ENCODE data around the gene NDUFAF8. TPM values are rescaled to one million over a fixed set of nuclear protein-coding genes. Genes with fewer than 3 reads are reported as not detected.

The NDUFAF8 gene
- total RNA-seq, 2 experiments from 2014 or later: 129 to 165 TPM

DNA sequence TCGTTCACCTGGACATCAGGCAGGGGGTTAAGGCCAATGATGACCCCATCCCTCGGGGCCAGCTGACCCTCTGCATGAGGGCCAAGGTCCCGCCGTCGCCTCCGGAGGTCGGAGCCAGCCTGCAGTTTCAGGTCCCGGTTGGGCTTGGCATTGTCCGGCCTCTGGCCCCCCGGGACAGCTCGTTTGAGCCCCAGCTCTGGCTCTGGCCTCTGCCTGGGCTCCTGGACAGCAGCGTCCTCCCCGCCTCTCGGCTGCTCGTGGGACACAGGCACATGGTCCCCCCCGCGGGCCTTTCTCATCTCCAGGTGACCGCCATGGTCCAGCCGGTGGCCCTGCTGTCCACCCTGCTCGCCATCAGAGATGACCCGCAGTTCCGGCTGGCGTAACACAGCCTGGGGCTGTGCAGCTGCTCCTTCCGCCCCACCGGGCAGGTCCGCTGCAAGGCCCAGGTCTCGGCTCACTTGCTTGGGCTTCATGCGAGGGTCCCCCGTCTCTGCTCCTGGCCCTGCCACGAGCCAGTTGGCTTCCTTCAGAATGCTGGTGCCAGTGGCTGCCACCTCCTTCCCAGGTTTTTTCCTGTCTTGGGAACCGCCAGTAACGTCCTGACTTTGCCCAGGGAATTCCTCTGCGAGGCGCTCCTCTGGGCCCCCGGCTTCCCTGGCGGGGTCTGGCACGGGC is 6.7 kb downstream of the NDUFAF8 start:
- DNase-seq (ENCODE audit: low spot score): no peak
- POLR2A ChIA-PET: no interaction called here

DNA sequence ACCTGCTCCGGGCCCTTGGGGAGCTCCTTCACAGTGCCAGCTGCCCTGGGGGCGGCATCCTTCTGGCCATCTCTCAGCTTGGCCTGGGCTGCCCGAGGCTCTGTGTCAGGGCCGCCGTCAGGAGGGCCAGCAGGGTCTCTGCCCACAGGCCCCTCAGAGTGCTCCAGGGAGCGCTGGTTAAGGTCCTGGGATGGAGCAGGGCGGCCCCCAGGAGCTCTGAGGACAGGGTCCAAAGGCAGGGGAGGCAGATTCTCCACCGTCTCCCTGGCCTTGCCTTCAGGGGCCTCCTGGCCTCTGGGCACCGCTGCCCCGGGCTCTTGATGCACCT is 7.2 kb downstream of the NDUFAF8 start:
- H3K4me3 ChIP-seq (ENCODE audit: low read depth, low read length, poor library complexity, severe bottlenecking): no peak overlapping the region
- TF ChIP-seq, protein P1, sequence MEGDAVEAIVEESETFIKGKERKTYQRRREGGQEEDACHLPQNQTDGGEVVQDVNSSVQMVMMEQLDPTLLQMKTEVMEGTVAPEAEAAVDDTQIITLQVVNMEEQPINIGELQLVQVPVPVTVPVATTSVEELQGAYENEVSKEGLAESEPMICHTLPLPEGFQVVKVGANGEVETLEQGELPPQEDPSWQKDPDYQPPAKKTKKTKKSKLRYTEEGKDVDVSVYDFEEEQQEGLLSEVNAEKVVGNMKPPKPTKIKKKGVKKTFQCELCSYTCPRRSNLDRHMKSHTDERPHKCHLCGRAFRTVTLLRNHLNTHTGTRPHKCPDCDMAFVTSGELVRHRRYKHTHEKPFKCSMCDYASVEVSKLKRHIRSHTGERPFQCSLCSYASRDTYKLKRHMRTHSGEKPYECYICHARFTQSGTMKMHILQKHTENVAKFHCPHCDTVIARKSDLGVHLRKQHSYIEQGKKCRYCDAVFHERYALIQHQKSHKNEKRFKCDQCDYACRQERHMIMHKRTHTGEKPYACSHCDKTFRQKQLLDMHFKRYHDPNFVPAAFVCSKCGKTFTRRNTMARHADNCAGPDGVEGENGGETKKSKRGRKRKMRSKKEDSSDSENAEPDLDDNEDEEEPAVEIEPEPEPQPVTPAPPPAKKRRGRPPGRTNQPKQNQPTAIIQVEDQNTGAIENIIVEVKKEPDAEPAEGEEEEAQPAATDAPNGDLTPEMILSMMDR (conservative IDR thresholded peaks at IDR 0.05; ENCODE audit: low read length): no peak
- no peak for TF ChIP-seq EZH2phosphoT487 (IDR thresholded peaks at IDR 0.05; ENCODE audit: borderline replicate concordance, low read depth, low read length)
- peaks cover 1% of the 10 kb centered on the region; the same call in 1 of the 2 replicates for H3K79me2 ChIP-seq (ENCODE audit: insufficient read depth, low read depth, low read length)
- POLR2A ChIA-PET: no interaction called here
- peaks cover 44% of the 10 kb centered on the region for H3K4me1 ChIP-seq (ENCODE audit: insufficient read depth, low read length, poor library complexity, severe bottlenecking)
- intact Hi-C loops (cut with micrococcal nuclease; ENCODE audit: unreplicated experiment): no loop called here
- DNase-seq (ENCODE audit: low spot score): no peak
- H3K36me3 ChIP-seq (ENCODE audit: insufficient read depth, low read length): peaks cover 42% of the 10 kb centered on the region
- peaks cover 5% of the 10 kb centered on the region; the same call in 1 of the 2 replicates for H4K20me1 ChIP-seq (ENCODE audit: insufficient read depth, low read length)
- H3K9me2 ChIP-seq (ENCODE audit: insufficient read depth, low read length): no peaks in the 10 kb centered on the region
- H3K4me2 ChIP-seq (ENCODE audit: low read length): no peak overlapping the region
- no peaks in the 10 kb centered on the region for H3K9me3 ChIP-seq (ENCODE audit: low read length)
- BruUV-seq (replicated peaks): no TSS peak
- H3K27ac ChIP-seq (ENCODE audit: low read depth, low read length, poor library complexity, severe bottlenecking): no peak overlapping the region
- CTCF ChIA-PET (ENCODE audit: unreplicated experiment): interaction anchor here (0.6 kb wide), 1 partner anchor 49 kb away, joined by 4 read pairs; the partner anchor contains the start of gene SLC38A10
- no peak overlapping the region for H2AFZ ChIP-seq (ENCODE audit: low read length)

More for the DNA sequence above, 6.7 kb downstream of the NDUFAF8 start:
- Histone ChIP-seq H3K9me3 (ENCODE audit: low read length) (no peaks in the 10 kb centered on the region), H3K4me3 (ENCODE audit: low read depth, low read length, poor library complexity, severe bottlenecking) (no peak overlapping the region), H3K9me2 (ENCODE audit: insufficient read depth, low read length) (no peaks in the 10 kb centered on the region), H2AFZ (ENCODE audit: low read length) (no peak overlapping the region), H3K4me2 (ENCODE audit: low read length) (no peak overlapping the region), H4K20me1 (ENCODE audit: insufficient read depth, low read length) (peaks cover 5% of the 10 kb centered on the region; the same call in 1 of the 2 replicates), H3K79me2 (ENCODE audit: insufficient read depth, low read depth, low read length) (peaks cover 6% of the 10 kb centered on the region; the same call in 1 of the 2 replicates), H3K27ac (ENCODE audit: low read depth, low read length, poor library complexity, severe bottlenecking) (no peak overlapping the region), H3K36me3 (ENCODE audit: insufficient read depth, low read length) (peaks cover 47% of the 10 kb centered on the region), H3K4me1 (ENCODE audit: insufficient read depth, low read length, poor library complexity, severe bottlenecking) (peaks cover 44% of the 10 kb centered on the region)
- TF ChIP-seq, protein P1 (conservative IDR thresholded peaks at IDR 0.05; ENCODE audit: low read length): no peak
- TF ChIP-seq EZH2phosphoT487 (IDR thresholded peaks at IDR 0.05; ENCODE audit: borderline replicate concordance, low read depth, low read length): no peak
- CTCF ChIA-PET (ENCODE audit: unreplicated experiment): no interaction called here
- BruUV-seq (replicated peaks): no TSS peak
- intact Hi-C loops (cut with micrococcal nuclease; ENCODE audit: unreplicated experiment): no loop called here

DNA sequence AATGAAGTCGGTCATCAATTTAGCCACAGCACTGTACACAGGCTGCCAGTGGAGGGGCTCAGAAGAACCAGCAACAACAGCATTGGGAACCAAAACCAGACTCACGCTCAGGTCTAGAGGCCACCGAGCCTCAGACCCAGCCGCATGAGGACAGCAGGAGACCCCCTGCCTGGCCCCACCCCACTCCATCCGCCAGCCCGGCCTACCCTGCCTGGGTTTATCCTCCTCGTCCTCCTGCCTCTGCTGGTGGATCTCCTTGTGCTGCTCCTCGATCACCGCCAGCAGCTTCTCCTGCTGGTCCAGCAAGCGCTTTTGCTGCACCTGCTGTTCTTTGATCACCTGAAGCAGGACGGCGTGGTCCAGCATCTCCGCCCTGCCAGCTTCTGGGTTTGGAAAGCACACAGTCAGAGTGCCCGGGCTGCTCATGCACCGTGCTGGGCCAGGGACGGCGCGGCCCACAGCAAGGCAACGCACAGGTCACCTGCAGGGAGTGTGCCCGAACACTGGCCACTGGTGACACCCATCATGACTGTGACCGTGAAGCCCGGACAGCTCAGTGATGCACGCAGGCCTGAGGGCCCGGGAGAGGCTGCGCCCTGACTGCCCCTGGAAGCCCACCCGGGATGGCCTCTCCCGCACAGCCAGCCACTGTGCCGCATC is 7.7 kb downstream of the NDUFAF8 start:
- no peak for TF ChIP-seq EZH2phosphoT487 (IDR thresholded peaks at IDR 0.05; ENCODE audit: borderline replicate concordance, low read depth, low read length)
- TF ChIP-seq, protein P1 (conservative IDR thresholded peaks at IDR 0.05; ENCODE audit: low read length): no peak
- Histone ChIP-seq H3K4me3 (ENCODE audit: low read depth, low read length, poor library complexity, severe bottlenecking) (no peak overlapping the region), H3K27ac (ENCODE audit: low read depth, low read length, poor library complexity, severe bottlenecking) (no peak overlapping the region), H3K79me2 (ENCODE audit: insufficient read depth, low read depth, low read length) (no peaks in the 10 kb centered on the region), H3K4me1 (ENCODE audit: insufficient read depth, low read length, poor library complexity, severe bottlenecking) (peaks cover 44% of the 10 kb centered on the region), H4K20me1 (ENCODE audit: insufficient read depth, low read length) (peaks cover 4% of the 10 kb centered on the region; the same call in 1 of the 2 replicates), H2AFZ (ENCODE audit: low read length) (no peak overlapping the region), H3K36me3 (ENCODE audit: insufficient read depth, low read length) (peaks cover 37% of the 10 kb centered on the region), H3K9me2 (ENCODE audit: insufficient read depth, low read length) (no peaks in the 10 kb centered on the region), H3K9me3 (ENCODE audit: low read length) (no peaks in the 10 kb centered on the region), H3K4me2 (ENCODE audit: low read length) (no peak overlapping the region)
- intact Hi-C loops (cut with micrococcal nuclease; ENCODE audit: unreplicated experiment): no loop called here
- POLR2A ChIA-PET: interaction anchor here (0.6 kb wide), 1 partner anchor 1097 kb away, joined by 3 read pairs; no protein-coding TSS in a partner anchor
- CTCF ChIA-PET (ENCODE audit: unreplicated experiment): interaction anchor here (0.6 kb wide), 1 partner anchor 48 kb away, joined by 4 read pairs; the partner anchor contains the start of gene SLC38A10
- no peak for DNase-seq (ENCODE audit: low spot score)
- no TSS peak for BruUV-seq (replicated peaks)
